ENCODE measurements around the gene SLC24A4.

The SLC24A4 gene

DNA sequence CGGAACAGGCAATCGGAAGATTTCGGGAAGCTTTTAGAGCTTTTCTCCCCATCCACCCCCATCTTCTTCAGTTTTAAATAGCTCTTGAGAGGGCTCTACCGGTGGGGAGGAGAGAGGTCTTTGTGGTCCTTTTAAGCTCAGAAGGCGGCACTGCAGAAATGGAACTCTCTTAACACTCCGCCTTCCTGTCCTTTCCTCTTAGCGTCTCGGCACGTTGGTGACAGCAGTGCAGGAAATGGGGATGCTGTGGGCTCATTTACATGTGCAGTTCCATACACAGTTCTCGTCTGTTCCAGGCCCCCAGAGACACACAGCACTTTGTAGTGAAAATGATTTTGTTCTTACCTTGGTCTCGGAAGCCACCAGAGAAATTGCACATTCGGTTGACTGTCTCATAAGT, 140.2 kb downstream of the SLC24A4 start:
- no peak for DNase-seq (ENCODE audit: insufficient read length)
- no peak for FAIRE-seq
- TF ChIP-seq TAF1 (IDR thresholded peaks at IDR 0.05; ENCODE audit: borderline replicate concordance, low read depth, low read length) (no peak), POLR2AphosphoS5 (IDR thresholded peaks at IDR 0.05; ENCODE audit: low read depth, low read length) (no peak), POLR2A (IDR thresholded peaks at IDR 0.05; ENCODE audit: low read depth, low read length) (no peak)

DNA sequence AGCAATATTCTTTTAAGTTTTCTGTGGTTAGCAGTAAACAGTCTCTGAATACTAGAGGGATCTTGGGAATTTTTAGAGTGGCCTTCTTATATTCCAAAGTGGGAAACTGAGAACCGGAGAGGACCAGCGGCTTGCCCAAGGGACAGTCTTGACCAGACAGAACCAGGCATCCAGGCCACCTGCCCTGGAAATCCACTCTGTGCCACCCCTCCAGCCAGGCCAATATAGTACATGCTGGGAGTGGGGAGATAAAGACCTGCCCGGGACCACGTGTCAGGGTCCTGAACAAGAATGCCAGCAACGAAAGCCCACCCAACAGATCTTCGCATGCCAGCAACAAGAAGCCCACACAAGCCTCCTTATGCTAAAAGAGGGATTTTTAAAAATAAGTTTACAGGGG, 141.2 kb downstream of the SLC24A4 start:
- TF ChIP-seq POLR2A (IDR thresholded peaks at IDR 0.05; ENCODE audit: low read depth, low read length) (no peak), TAF1 (IDR thresholded peaks at IDR 0.05; ENCODE audit: borderline replicate concordance, low read depth, low read length) (no peak), POLR2AphosphoS5 (IDR thresholded peaks at IDR 0.05; ENCODE audit: low read depth, low read length) (no peak)
- DNase-seq (ENCODE audit: insufficient read length) = no peak
- no peak for FAIRE-seq

DNA sequence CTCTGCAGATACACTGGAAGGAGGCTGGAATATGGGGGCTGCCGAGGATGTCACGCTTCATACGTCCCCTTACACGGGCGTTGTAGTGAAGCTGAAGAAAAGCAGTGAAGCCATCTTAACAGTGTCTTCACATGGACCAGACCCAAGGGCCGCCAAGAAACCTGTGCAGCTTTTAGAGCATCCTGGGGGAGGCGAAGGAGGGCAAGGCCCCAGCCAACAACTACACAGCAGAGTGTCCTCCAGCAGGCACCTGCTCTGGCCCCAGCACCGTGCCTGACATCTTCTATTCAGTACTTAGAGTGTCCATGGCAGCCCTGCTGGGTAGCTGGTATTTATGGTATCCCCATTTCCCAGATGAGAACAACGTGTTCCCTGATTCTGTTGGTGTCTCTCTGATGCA, 141.8 kb downstream of the SLC24A4 start:
- no peak for DNase-seq (ENCODE audit: insufficient read length)
- no peak for FAIRE-seq
- no peak for TF ChIP-seq POLR2A (IDR thresholded peaks at IDR 0.05; ENCODE audit: low read depth, low read length)
- no peak for TF ChIP-seq POLR2AphosphoS5 (IDR thresholded peaks at IDR 0.05; ENCODE audit: low read depth, low read length)
- TF ChIP-seq TAF1 (IDR thresholded peaks at IDR 0.05; ENCODE audit: borderline replicate concordance, low read depth, low read length) = no peak

DNA sequence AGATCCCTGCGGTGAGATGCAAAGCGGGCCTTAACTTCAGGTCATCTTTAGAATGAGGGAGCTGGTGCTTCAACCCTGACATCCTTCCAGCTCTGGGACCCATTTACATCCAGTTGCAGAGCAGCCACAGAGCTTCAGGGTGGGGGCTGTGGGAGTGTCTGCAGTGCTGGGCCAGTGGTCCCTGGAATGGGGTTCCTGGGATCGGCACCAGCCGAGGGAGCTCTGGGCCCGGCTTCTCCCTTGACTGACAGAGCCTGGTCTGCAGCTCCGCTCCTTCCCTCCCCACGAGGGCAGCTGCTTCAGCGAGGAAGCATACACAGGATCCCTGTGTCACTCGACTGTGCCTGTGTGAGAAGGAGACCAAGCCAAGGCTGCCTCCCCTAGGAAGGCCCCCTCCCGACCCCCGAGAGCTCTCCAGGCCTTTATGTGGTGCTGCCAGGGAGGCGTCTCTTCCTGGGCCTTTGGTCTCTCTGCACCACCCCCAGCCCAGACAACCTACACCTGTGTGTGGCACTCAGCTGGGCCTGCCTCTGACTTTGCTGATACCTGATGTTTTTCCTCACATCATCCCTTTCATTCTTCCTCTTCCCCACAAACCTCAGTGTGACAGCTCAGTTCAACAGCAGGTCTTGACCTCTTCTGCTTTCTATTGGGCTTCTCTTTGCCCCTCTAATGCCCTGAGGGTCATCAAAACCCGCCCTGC, 142.5 kb downstream of the SLC24A4 start:
- DNase-seq (ENCODE audit: insufficient read length) = no peak
- no peak for TF ChIP-seq POLR2A (IDR thresholded peaks at IDR 0.05; ENCODE audit: low read depth, low read length)
- no peak for TF ChIP-seq TAF1 (IDR thresholded peaks at IDR 0.05; ENCODE audit: borderline replicate concordance, low read depth, low read length)
- no peak for TF ChIP-seq POLR2AphosphoS5 (IDR thresholded peaks at IDR 0.05; ENCODE audit: low read depth, low read length)
- FAIRE-seq = no peak

DNA sequence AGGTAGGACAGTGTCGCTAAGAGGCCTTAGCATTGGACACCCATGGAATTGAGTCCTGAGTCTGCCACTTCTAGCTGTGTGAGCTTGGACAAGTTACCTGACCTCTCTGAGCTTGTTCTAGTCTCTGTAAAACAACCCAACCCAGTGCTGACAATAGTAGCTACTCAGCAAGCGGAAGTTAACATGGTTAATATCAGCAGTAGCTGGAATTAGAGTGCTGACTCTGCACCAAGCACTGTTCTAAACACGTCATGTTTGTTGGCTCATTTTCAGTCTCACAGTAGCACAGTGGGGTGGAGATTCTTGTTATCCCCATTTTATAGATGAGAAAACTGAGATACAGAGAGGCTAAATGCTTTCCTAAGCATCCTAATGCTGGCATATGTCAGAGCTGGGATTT, 143.1 kb downstream of the SLC24A4 start:
- FAIRE-seq (no peak), DNase-seq (ENCODE audit: insufficient read length) (no peak)
- TF ChIP-seq POLR2AphosphoS5 (IDR thresholded peaks at IDR 0.05; ENCODE audit: low read depth, low read length) (no peak), POLR2A (IDR thresholded peaks at IDR 0.05; ENCODE audit: low read depth, low read length) (no peak), TAF1 (IDR thresholded peaks at IDR 0.05; ENCODE audit: borderline replicate concordance, low read depth, low read length) (no peak)

DNA sequence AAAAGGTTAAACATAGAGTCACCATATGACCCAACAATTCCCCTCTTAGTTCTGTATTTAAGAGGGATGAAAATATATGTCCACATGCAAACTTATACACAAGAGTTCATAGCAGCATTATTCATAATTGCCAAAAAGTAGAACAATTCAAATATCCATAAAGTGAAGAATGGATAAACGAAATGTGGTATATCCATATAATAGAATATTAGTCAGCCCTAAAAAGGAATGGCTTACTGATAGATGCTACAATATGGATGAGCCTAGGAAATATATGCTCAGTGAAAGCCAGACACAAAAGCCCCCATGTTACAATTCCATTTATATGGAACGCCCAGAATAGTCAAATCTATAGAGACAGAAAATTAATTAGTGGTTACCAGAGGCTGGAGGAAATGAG, 146.6 kb downstream of the SLC24A4 start:
- DNase-seq (ENCODE audit: insufficient read length) (no peak), FAIRE-seq (no peak)
- no peak for TF ChIP-seq TAF1 (IDR thresholded peaks at IDR 0.05; ENCODE audit: borderline replicate concordance, low read depth, low read length)
- TF ChIP-seq POLR2AphosphoS5 (IDR thresholded peaks at IDR 0.05; ENCODE audit: low read depth, low read length) = no peak
- TF ChIP-seq POLR2A (IDR thresholded peaks at IDR 0.05; ENCODE audit: low read depth, low read length) = no peak

DNA sequence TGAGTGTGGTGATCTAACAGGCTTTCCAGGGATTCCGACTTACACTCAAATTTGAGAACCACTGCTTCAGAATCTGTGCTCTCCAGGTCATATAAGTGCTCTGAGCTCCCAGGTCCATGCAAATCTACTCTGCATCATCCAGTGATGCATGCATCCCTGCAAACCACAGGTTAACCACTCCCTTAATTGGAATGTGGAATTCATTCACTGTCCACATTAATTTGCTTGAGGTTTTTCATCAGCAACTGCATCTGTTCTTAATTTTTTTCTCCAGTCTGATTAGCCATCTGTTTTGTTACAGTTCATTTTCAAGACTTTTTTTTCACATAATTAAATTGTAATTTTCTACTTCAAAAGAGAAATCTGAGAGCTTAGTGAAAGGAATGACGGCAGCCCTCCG, 147.2 kb downstream of the SLC24A4 start:
- FAIRE-seq (no peak), DNase-seq (ENCODE audit: insufficient read length) (no peak)

DNA sequence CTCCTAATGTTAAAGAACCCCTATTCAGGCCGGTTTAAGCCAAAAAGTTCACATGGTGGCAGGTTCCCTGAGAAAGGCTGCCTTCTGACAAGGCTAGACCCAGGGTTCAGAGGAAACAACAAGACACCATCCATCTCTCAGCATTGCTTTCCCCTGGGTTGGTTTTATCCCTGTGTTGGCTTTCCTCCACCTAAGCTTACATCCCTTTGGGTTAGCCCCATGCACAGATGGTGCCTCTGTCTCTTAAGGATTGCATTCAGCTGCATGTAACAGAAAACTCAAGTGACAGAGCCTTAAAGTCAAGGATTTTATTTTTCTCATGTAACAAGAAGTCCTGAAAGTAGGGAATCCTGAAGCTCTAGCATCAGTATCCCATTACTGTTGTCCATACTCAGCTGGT, 147.8 kb downstream of the SLC24A4 start:
- no peak for FAIRE-seq
- TF ChIP-seq POLR2A (IDR thresholded peaks at IDR 0.05; ENCODE audit: low read depth, low read length) (no peak), POLR2AphosphoS5 (IDR thresholded peaks at IDR 0.05; ENCODE audit: low read depth, low read length) (no peak), TAF1 (IDR thresholded peaks at IDR 0.05; ENCODE audit: borderline replicate concordance, low read depth, low read length) (no peak)
- no peak for DNase-seq (ENCODE audit: insufficient read length)

More for the DNA sequence above, 147.2 kb downstream of the SLC24A4 start:
- TF ChIP-seq POLR2A (IDR thresholded peaks at IDR 0.05; ENCODE audit: low read depth, low read length) (no peak), TAF1 (IDR thresholded peaks at IDR 0.05; ENCODE audit: borderline replicate concordance, low read depth, low read length) (no peak), POLR2AphosphoS5 (IDR thresholded peaks at IDR 0.05; ENCODE audit: low read depth, low read length) (no peak)

DNA sequence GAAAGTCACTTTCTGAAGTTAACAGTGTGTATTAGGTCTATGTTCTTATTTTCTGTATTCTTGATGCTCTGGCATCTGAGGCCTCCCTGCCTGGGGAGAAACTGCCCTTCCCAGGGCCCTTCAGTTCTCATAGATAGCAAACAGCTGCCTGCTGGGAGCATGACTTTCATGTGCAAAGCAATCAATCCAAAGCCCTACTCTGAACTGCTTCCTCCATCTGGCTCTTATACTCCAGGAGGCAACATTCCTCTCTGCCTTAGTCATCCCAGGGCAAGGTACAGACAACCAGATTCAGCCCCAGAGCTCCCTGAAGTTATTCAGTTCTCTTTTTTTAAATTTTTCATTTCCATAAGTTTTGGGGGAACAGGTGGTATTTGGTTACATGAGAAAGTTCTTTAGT, 149.0 kb downstream of the SLC24A4 start:
- TF ChIP-seq TAF1 (IDR thresholded peaks at IDR 0.05; ENCODE audit: borderline replicate concordance, low read depth, low read length) (no peak), POLR2AphosphoS5 (IDR thresholded peaks at IDR 0.05; ENCODE audit: low read depth, low read length) (no peak), POLR2A (IDR thresholded peaks at IDR 0.05; ENCODE audit: low read depth, low read length) (no peak)
- DNase-seq (ENCODE audit: insufficient read length) = no peak

DNA sequence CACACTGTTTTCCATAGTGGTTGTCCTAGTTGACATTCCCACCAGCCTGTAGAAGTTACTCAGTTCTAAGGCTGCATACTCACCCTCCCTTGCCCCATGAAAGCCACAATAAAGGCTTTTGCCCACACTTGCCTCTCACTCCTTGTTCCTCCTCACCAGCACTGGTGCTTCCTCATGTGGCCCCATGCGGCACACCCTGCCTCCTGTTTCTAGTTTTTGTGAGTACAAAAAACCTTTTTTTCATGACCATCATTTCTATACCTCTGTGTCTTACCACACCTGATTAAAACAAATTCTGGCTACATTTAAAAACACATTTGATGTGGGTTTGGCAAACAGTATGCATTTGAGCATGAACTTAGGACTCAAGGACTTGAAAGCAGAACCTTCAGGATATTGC, 149.9 kb downstream of the SLC24A4 start:
- TF ChIP-seq POLR2AphosphoS5 (IDR thresholded peaks at IDR 0.05; ENCODE audit: low read depth, low read length) (no peak), POLR2A (IDR thresholded peaks at IDR 0.05; ENCODE audit: low read depth, low read length) (no peak), TAF1 (IDR thresholded peaks at IDR 0.05; ENCODE audit: borderline replicate concordance, low read depth, low read length) (no peak)
- DNase-seq (ENCODE audit: insufficient read length) (no peak), FAIRE-seq (no peak)

More for the DNA sequence above, 149.0 kb downstream of the SLC24A4 start:
- no peak for FAIRE-seq

DNA sequence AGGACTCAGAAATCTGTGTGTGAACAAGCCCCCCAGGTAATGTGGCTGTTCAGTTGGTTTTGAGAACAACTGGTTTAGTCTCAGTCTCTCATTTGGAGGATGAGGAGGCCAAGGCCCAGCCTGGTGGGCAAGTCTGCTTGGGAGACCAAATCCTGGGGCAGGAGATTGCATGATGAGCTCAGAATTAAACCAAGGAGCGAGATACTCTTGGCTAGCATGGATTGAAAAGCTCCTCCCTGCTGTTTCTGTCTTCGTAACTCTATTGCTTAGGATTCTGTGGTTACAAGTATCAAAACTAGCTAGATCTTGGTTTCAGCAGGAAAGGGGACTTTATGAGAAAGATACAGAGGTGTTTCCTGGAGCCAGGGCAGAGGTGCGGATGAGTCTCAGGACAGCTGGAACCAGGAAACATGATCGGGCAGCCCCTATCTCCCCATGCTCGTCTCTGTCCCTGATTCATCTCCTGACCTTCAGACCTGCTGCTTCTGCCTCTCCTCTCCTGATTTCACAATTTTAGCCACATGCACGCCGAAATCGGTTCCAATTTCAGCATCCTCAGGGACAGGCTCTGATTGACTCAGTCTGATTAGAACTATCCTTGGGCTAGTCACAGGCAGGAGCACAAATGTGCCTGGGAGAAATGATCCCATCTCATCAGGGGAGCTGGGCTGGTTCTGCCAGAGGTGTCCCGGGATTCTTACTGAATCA, 150.4 kb downstream of the SLC24A4 start:
- DNase-seq (ENCODE audit: insufficient read length) (no peak), FAIRE-seq (no peak)
- TF ChIP-seq TAF1 (IDR thresholded peaks at IDR 0.05; ENCODE audit: borderline replicate concordance, low read depth, low read length) (no peak), POLR2A (IDR thresholded peaks at IDR 0.05; ENCODE audit: low read depth, low read length) (no peak), POLR2AphosphoS5 (IDR thresholded peaks at IDR 0.05; ENCODE audit: low read depth, low read length) (no peak)

DNA sequence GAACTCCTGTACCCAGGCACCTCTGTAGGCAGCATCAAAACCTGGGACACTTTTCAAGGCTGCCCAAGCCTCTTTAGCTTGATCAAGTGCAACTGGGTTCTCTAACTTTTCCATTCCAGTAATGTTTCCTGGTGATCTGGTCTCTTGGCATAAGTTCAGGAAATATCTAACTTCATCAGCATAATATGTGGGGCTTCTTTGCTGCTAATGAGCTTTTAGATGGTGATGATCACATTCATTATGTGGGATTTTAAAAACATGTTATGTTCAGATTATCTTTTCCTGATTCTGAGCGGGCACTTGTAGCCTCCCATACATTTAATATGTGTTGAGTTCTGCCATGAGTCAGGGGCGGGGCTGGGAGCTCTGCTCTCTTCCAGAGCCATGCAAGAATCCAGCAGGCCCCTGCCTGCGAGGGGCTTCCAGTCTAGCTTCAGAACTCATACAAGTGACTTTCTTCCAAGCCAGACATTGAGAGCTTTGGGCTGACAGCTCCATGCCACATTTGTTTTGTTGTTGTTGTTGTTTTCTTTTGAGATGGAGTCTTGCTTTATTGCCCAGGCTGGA, 151.1 kb downstream of the SLC24A4 start:
- DNase-seq (ENCODE audit: insufficient read length) = no peak
- TF ChIP-seq POLR2AphosphoS5 (IDR thresholded peaks at IDR 0.05; ENCODE audit: low read depth, low read length) (no peak), TAF1 (IDR thresholded peaks at IDR 0.05; ENCODE audit: borderline replicate concordance, low read depth, low read length) (no peak), POLR2A (IDR thresholded peaks at IDR 0.05; ENCODE audit: low read depth, low read length) (no peak)
- no peak for FAIRE-seq

Measured in GM12892 (cell line).